Measurements from ENCODE around the gene SPTLC3. TPM values are rescaled to one million over a fixed set of nuclear protein-coding genes. Genes with fewer than 3 reads are reported as not detected.

The SPTLC3 gene
- total and polyA plus RNA-seq, 2 of the 13 experiments (the other 11 are each of a cell fraction or from before 2014, with no cell fraction given), result 20.5 to 95.6 TPM

DNA sequence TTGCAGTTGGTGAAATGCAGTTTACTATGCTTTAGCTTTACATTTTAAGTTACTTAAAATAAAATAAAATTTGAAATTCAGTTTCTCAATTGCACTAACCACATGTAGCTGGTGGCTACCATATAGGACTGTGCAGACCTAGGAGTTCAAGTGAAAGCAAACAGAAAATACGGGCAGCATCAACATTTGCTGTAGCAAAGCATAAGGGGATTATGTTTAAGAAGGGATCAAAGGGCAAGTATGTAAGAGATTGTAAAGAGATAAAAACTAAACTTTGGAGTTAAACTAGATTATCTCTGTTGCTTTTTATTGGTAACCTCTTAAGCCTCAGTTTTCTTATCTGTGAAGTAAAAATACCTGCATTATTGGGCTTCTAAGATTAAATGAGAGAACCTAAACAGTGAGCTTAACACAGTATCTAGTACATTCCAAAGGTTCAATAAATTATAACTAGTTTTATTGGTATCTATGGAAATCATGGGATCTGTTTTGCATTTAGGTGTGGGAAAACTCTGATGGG is 81.2 kb downstream of the SPTLC3 start (continued):
- TF ChIP-seq, protein P1, sequence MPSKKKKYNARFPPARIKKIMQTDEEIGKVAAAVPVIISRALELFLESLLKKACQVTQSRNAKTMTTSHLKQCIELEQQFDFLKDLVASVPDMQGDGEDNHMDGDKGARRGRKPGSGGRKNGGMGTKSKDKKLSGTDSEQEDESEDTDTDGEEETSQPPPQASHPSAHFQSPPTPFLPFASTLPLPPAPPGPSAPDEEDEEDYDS (CRISPR knock-in tag; IDR thresholded peaks at IDR 0.05), result peak; percentile 71; the same call in 1 of the 2 replicates
- TF ChIP-seq SSRP1 (CRISPR knock-in tag; IDR thresholded peaks at IDR 0.05) (no peak; the same call in 1 of the 2 replicates), ELF1 (CRISPR knock-in tag; IDR thresholded peaks at IDR 0.05) (no peak), PAX8 (CRISPR knock-in tag; IDR thresholded peaks at IDR 0.05; ENCODE audit: borderline replicate concordance) (no peak), REXO4 (CRISPR knock-in tag; IDR thresholded peaks at IDR 0.05; ENCODE audit: borderline replicate concordance) (no peak), NR2C2 (CRISPR knock-in tag; IDR thresholded peaks at IDR 0.05; ENCODE audit: borderline replicate concordance) (no peak; the same call in 1 of the 2 replicates), ZNF766 (CRISPR knock-in tag; IDR thresholded peaks at IDR 0.05; ENCODE audit: borderline replicate concordance) (no peak), ZNF788 (CRISPR knock-in tag; IDR thresholded peaks at IDR 0.05; ENCODE audit: borderline replicate concordance) (no peak), YEATS2 (CRISPR knock-in tag; IDR thresholded peaks at IDR 0.05; ENCODE audit: borderline replicate concordance) (no peak), SOX5 (CRISPR knock-in tag; IDR thresholded peaks at IDR 0.05; ENCODE audit: borderline replicate concordance) (peak; percentile 92), SNAI1 (CRISPR knock-in tag; IDR thresholded peaks at IDR 0.05; ENCODE audit: borderline replicate concordance) (no peak), BORCS8-MEF2B (CRISPR knock-in tag; IDR thresholded peaks at IDR 0.05) (no peak), ZNF564 (CRISPR knock-in tag; IDR thresholded peaks at IDR 0.05) (peak; percentile 88; the same call in 1 of the 2 replicates), ZFP37 (CRISPR knock-in tag; IDR thresholded peaks at IDR 0.05; ENCODE audit: borderline replicate concordance) (no peak), ZNF776 (CRISPR knock-in tag; IDR thresholded peaks at IDR 0.05) (no peak), ZNF557 (CRISPR knock-in tag; IDR thresholded peaks at IDR 0.05) (no peak; the same call in none of the 2 replicates), POLR2A (IDR thresholded peaks at IDR 0.05; ENCODE audit: insufficient read depth in 1 of 2, low read depth in 2 of 2, low read length in 2 of 2) (no peak), MYNN (CRISPR knock-in tag; IDR thresholded peaks at IDR 0.05; ENCODE audit: low read depth) (no peak), ZNF589 (CRISPR knock-in tag; conservative IDR thresholded peaks at IDR 0.05) (no peak)
- TF ChIP-seq, protein P2, sequence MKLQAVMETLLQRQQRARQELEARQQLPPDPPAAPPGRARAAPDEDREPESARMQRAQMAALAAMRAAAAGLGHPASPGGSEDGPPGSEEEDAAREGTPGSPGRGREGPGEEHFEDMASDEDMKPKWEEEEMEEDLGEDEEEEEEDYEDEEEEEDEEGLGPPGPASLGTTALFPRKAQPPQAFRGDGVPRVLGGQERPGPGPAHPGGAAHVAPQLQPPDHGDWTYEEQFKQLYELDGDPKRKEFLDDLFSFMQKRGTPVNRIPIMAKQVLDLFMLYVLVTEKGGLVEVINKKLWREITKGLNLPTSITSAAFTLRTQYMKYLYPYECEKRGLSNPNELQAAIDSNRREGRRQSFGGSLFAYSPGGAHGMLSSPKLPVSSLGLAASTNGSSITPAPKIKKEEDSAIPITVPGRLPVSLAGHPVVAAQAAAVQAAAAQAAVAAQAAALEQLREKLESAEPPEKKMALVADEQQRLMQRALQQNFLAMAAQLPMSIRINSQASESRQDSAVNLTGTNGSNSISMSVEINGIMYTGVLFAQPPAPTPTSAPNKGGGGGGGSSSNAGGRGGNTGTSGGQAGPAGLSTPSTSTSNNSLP (IDR thresholded peaks at IDR 0.05; ENCODE audit: low read depth, low read length), result peak; percentile 92
- TF ChIP-seq, protein P3, sequence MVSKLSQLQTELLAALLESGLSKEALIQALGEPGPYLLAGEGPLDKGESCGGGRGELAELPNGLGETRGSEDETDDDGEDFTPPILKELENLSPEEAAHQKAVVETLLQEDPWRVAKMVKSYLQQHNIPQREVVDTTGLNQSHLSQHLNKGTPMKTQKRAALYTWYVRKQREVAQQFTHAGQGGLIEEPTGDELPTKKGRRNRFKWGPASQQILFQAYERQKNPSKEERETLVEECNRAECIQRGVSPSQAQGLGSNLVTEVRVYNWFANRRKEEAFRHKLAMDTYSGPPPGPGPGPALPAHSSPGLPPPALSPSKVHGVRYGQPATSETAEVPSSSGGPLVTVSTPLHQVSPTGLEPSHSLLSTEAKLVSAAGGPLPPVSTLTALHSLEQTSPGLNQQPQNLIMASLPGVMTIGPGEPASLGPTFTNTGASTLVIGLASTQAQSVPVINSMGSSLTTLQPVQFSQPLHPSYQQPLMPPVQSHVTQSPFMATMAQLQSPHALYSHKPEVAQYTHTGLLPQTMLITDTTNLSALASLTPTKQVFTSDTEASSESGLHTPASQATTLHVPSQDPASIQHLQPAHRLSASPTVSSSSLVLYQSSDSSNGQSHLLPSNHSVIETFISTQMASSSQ (IDR thresholded peaks at IDR 0.05; ENCODE audit: low read depth), result peak; percentile 84
- TF ChIP-seq, protein P3 (CRISPR knock-in tag; IDR thresholded peaks at IDR 0.05; ENCODE audit: borderline replicate concordance), result peak; percentile 94; the same call in 1 of the 2 replicates
- TF ChIP-seq, protein P4, sequence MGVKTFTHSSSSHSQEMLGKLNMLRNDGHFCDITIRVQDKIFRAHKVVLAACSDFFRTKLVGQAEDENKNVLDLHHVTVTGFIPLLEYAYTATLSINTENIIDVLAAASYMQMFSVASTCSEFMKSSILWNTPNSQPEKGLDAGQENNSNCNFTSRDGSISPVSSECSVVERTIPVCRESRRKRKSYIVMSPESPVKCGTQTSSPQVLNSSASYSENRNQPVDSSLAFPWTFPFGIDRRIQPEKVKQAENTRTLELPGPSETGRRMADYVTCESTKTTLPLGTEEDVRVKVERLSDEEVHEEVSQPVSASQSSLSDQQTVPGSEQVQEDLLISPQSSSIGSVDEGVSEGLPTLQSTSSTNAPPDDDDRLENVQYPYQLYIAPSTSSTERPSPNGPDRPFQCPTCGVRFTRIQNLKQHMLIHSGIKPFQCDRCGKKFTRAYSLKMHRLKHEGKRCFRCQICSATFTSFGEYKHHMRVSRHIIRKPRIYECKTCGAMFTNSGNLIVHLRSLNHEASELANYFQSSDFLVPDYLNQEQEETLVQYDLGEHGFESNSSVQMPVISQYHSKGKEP (CRISPR knock-in tag; IDR thresholded peaks at IDR 0.05), result no peak
- TF ChIP-seq, protein P5, sequence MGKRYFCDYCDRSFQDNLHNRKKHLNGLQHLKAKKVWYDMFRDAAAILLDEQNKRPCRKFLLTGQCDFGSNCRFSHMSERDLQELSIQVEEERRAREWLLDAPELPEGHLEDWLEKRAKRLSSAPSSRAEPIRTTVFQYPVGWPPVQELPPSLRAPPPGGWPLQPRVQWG (CRISPR knock-in tag; IDR thresholded peaks at IDR 0.05; ENCODE audit: borderline replicate concordance, low read depth), result no peak
